ENCODE measurements around the gene RAB27A. TPM values are rescaled to one million over a fixed set of nuclear protein-coding genes. Genes with fewer than 3 reads are reported as not detected.

RAB27A gene
- polyA plus RNA-seq, 1 of the 3 experiments (the other 2 are of a cell fraction), result 9.6 TPM

DNA sequence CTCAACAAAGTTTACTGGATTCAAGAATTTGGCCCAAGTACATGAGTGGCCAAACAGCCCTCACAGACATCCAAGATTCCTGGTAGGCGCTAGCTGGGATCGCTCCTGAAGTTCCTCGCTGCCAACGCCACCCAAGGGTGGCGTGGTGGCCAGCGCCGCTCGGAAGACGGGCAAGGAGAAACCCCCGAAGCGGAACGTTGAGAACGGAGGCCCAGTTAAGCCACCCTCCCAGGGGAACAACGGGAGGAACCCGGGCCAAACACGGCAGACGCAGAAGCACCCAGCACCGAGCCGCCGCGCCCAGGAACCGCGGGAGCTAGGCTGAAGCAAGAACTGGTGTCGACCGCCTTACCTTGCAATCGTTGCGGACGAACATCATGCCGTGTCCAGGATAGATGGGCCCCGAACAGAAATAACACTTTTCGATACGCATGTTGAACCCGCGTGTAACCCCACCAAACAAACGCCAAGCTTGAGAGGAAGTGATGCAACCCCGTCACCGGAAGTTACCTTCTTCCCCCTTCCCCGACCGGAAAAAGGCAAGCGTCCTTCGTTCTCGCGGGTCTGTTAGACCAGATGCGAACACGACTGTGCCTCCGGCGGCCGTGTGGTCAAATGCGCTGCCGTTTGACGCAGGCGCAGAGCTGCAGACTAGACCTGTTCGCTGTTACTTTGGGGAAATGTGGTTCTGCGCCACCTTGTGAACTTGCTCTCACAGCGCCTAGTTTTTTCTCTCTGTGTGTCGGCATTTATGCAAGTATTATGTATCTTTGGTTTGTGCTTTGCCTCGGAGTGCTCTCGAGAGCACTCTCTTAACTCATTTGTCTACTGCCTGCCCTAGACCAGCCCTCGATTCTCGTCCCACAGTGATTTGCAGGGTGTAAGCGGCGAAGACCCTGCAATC is 92.9 kb downstream of the RAB27A start, which contains the start of gene RSL24D1 (continued):
- TF ChIP-seq, protein P1, sequence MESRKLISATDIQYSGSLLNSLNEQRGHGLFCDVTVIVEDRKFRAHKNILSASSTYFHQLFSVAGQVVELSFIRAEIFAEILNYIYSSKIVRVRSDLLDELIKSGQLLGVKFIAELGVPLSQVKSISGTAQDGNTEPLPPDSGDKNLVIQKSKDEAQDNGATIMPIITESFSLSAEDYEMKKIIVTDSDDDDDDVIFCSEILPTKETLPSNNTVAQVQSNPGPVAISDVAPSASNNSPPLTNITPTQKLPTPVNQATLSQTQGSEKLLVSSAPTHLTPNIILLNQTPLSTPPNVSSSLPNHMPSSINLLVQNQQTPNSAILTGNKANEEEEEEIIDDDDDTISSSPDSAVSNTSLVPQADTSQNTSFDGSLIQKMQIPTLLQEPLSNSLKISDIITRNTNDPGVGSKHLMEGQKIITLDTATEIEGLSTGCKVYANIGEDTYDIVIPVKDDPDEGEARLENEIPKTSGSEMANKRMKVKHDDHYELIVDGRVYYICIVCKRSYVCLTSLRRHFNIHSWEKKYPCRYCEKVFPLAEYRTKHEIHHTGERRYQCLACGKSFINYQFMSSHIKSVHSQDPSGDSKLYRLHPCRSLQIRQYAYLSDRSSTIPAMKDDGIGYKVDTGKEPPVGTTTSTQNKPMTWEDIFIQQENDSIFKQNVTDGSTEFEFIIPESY (IDR thresholded peaks at IDR 0.05; ENCODE audit: borderline replicate concordance, low read depth), result peak; percentile 97
- TF ChIP-seq NFIC (IDR thresholded peaks at IDR 0.05; ENCODE audit: borderline replicate concordance) (no peak), FOXJ3 (CRISPR knock-in tag; IDR thresholded peaks at IDR 0.05) (no peak; the same call in 1 of the 2 replicates), FOSL2 (IDR thresholded peaks at IDR 0.05; ENCODE audit: borderline replicate concordance, low read depth) (no peak), CHD2 (IDR thresholded peaks at IDR 0.05; ENCODE audit: low read length, partially characterized antibody) (peak; percentile 99), PBX3 (IDR thresholded peaks at IDR 0.05) (no peak), MXI1 (IDR thresholded peaks at IDR 0.05; ENCODE audit: low read depth, low read length) (peak; percentile 92), RFX5 (IDR thresholded peaks at IDR 0.05; ENCODE audit: low read length) (no peak), ELF1 (IDR thresholded peaks at IDR 0.05) (peak; percentile 80), EP300 (IDR thresholded peaks at IDR 0.05; ENCODE audit: borderline replicate concordance in 1 of 2, low read depth in 1 of 2, low read length in 1 of 2) (no peak), RAD21 (IDR thresholded peaks at IDR 0.05; ENCODE audit: low read length) (no peak)

DNA sequence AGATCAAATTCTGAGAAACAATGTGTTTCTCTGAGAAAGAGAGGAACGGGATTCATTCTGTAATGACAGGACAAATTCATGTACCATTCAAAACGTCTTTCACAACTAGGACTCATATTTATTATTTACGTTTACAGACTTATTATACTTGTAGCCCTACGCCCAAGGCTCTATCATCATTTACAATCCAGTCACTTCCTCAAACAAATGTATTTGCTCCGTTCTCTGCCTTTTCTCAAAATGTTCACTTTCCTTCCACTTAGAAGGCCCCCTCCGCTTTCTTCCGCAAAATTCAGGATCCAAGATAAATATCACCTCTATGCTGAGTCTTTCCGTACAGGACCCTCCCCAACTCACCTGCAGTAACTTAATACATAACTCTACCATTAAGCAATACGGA is 93.6 kb downstream of the RAB27A start:
- WGBS (ENCODE audit: low lambda C conversion rate), result under 1% methylated on average over 9 of the region's 9 CpGs
- no peaks in the 10 kb centered on the region for H3K27me3 ChIP-seq (ENCODE audit: insufficient read depth)
- no peaks in the 10 kb centered on the region; the same call in 1 of the 2 replicates for H3K9me2 ChIP-seq
- peak overlapping the region; percentile 79 for H3K4me2 ChIP-seq
- H3K9ac ChIP-seq, result peak overlapping the region; percentile 85
- peaks cover 57% of the 10 kb centered on the region for H3K79me2 ChIP-seq (ENCODE audit: insufficient read depth)
- ChIA-PET CTCF (interaction anchor here (1.0 to 2.3 kb wide), 2 partner anchors 16 to 20 kb away, joined by 3 to 6 read pairs; no protein-coding TSS in a partner anchor), POLR2A (no interaction called here)
- H3K4me1 ChIP-seq (ENCODE audit: control insufficient read depth in 1 of 2, insufficient read depth in 2 of 2, low read depth in 1 of 2, low read length in 1 of 2), result peaks cover 5 to 11% of the 10 kb centered on the region in 2 experiments; a peak in 3 of 4 replicates
- H3K27ac ChIP-seq (ENCODE audit: low read depth in 2 of 2, low read length in 1 of 2), result peak overlapping the region; percentile 91 to 93
- H2AFZ ChIP-seq (ENCODE audit: low read depth), result no peak overlapping the region
- H4K20me1 ChIP-seq (ENCODE audit: insufficient read depth), result peaks cover 41% of the 10 kb centered on the region
- no peaks in the 10 kb centered on the region for H3K9me3 ChIP-seq
- H3K4me3 ChIP-seq (ENCODE audit: low read depth in 2 of 2, low read length in 1 of 2), result peak overlapping the region; percentile 82 to 97
- DNase-seq, result no peak
- TF ChIP-seq MEF2A (IDR thresholded peaks at IDR 0.05; ENCODE audit: borderline replicate concordance, low read depth) (no peak), GATA2 (CRISPR knock-in tag; IDR thresholded peaks at IDR 0.05) (no peak), POLR2AphosphoS5 (IDR thresholded peaks at IDR 0.05; ENCODE audit: low read depth, low read length) (no peak), NFIC (IDR thresholded peaks at IDR 0.05; ENCODE audit: borderline replicate concordance) (no peak), FOSL2 (IDR thresholded peaks at IDR 0.05; ENCODE audit: borderline replicate concordance, low read depth) (no peak), EZH2phosphoT487 (IDR thresholded peaks at IDR 0.05; ENCODE audit: borderline replicate concordance, low read depth) (no peak), ELF1 (IDR thresholded peaks at IDR 0.05) (no peak), RAD21 (IDR thresholded peaks at IDR 0.05; ENCODE audit: low read length) (no peak), TEAD4 (IDR thresholded peaks at IDR 0.05; ENCODE audit: borderline replicate concordance, insufficient read depth) (no peak), JUND (IDR thresholded peaks at IDR 0.05) (no peak), MXI1 (IDR thresholded peaks at IDR 0.05; ENCODE audit: low read depth, low read length) (no peak), RCOR1 (IDR thresholded peaks at IDR 0.05; ENCODE audit: low read length) (no peak), TAF1 (IDR thresholded peaks at IDR 0.05; ENCODE audit: borderline replicate concordance, low read depth, low read length) (no peak)
- TF ChIP-seq, protein P2, sequence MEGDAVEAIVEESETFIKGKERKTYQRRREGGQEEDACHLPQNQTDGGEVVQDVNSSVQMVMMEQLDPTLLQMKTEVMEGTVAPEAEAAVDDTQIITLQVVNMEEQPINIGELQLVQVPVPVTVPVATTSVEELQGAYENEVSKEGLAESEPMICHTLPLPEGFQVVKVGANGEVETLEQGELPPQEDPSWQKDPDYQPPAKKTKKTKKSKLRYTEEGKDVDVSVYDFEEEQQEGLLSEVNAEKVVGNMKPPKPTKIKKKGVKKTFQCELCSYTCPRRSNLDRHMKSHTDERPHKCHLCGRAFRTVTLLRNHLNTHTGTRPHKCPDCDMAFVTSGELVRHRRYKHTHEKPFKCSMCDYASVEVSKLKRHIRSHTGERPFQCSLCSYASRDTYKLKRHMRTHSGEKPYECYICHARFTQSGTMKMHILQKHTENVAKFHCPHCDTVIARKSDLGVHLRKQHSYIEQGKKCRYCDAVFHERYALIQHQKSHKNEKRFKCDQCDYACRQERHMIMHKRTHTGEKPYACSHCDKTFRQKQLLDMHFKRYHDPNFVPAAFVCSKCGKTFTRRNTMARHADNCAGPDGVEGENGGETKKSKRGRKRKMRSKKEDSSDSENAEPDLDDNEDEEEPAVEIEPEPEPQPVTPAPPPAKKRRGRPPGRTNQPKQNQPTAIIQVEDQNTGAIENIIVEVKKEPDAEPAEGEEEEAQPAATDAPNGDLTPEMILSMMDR (IDR thresholded peaks at IDR 0.05), result no peak
- H3F3A ChIP-seq (replicated peaks; ENCODE audit: insufficient read depth), result peaks cover 10% of the 10 kb centered on the region
- peaks cover 22 to 27% of the 10 kb centered on the region in 2 experiments for H3K36me3 ChIP-seq (replicated peaks in 1 of 2; ENCODE audit: control insufficient read depth in 1 of 2, insufficient read depth in 2 of 2, low read length in 1 of 2)
